Stimulated activated naive CD4-positive, alpha-beta T cell (primary cell): ENCODE measurements around the gene LEFTY1.
"Not testable (repeated sequence)": the region's sequence is repeated elsewhere in the genome, so short reads cannot be mapped to it uniquely, and the experiment has no call there.

Experiments used
- DNase-seq, 6 experiments: peaks; one replicate each; lab custom pipeline; 2025; lab: John Stamatoyannopoulos, UW

Gene LEFTY1, protein sequence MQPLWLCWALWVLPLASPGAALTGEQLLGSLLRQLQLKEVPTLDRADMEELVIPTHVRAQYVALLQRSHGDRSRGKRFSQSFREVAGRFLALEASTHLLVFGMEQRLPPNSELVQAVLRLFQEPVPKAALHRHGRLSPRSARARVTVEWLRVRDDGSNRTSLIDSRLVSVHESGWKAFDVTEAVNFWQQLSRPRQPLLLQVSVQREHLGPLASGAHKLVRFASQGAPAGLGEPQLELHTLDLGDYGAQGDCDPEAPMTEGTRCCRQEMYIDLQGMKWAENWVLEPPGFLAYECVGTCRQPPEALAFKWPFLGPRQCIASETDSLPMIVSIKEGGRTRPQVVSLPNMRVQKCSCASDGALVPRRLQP

GRCh38 chr1:225888898-225889601 lies at the start of gene LEFTY1:
TSS of gene LEFTY1 (minus strand) at chr1:225889146. CDS start at chr1:225889066, 80 bp downstream.
- DNase-seq, result no peak

GRCh38 chr1:225937048-225937968 lies 48.4 kb upstream of the LEFTY1 start:
- no peak for DNase-seq

- no peak for DNase-seq
Measured at GRCh38 chr1:225936523-225936922, 47.6 kb upstream of the LEFTY1 start.

GRCh38 chr1:225936086-225936485 lies 47.1 kb upstream of the LEFTY1 start:
- not testable (repeated sequence) for DNase-seq

DNA sequence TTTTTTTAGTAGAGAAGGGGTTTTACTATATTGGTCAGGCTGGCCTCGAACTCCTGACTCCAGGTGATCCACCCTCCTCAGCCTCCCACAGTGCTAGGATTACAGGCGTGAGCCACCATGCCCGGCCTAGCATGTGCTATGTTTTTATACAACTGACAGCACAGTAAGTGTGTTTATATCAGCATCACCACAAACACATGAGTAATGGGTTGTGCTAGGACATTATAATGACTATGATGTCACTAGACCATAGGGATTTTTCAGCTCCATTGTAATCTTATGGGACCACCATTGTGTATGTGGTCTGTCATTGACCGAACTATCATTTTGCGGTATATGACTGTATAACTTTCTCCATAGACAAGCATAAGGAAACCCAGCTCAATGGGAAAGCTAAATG lies 45.8 kb upstream of the LEFTY1 start:
- no peak for DNase-seq

- no peak for DNase-seq
Measured at GRCh38 chr1:225933072-225933471, 44.1 kb upstream of the LEFTY1 start.

DNA sequence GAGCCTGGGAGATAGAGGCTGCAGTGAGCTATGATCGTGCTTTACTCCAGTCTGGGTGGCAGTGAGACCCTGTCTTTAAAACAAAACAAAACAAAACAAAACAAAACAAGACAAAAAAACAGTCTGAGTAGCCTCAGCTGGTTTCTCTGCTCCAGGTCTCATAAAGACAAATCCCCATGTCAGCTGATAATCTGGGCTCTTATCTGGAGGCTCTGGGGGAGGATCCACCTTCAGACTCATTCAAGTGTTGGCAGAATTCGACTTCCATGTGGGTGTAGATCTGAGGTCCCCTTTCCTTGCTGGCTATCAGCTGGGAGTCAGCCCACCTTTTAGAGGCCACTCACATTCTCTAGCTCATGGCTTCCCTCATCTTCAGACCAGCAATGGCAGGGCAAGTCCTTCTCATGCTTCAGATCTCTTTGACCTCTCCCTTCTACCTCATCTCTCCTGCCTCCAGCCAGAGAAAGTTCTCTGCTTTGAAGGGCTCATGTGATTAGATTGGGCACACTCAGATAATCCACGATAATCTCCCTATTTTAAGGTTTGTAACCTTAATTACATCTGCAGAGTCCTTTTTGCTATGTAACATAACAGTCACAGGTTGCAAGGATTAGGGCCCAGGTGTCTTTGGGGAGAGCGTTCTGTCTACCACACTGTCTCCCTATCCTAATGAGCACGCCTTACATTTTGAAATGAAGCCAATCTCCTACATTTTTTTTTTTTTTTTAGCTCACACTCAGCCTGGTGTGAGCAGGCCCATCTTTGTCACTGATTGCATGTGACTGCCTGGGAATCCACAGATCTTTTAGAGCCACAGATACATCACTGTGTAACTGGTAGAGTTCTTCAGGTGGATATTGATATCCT lies 42.6 kb upstream of the LEFTY1 start:
- DNase-seq, result no peak

DNA sequence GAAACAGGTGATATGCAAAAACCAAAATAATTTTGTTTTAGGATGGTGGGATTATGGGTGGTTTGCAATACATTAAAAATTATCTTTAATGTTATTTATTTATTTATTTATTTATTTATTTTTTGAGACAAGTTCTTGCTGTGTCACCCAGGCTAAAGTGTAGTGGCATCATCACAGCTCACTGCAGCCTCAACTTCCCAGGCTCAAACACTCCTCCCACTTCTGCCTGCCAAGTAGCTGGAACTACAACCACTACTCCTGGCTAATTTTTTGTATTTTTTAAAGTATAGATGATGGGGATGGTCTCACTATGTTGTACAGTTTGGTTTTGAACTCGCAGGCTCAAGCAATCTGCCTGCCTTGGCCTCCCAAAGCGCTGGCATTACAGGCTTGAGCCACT lies 41.6 kb upstream of the LEFTY1 start:
- no peak for DNase-seq

- DNase-seq, result not testable (repeated sequence)
Measured at GRCh38 chr1:225929462-225929861, 40.5 kb upstream of the LEFTY1 start.

- DNase-seq, result peak in 4 of 6 experiments; percentile 10 to 56 (median 38)
Measured at GRCh38 chr1:225928186-225929175, 39.5 kb upstream of the LEFTY1 start.

DNA sequence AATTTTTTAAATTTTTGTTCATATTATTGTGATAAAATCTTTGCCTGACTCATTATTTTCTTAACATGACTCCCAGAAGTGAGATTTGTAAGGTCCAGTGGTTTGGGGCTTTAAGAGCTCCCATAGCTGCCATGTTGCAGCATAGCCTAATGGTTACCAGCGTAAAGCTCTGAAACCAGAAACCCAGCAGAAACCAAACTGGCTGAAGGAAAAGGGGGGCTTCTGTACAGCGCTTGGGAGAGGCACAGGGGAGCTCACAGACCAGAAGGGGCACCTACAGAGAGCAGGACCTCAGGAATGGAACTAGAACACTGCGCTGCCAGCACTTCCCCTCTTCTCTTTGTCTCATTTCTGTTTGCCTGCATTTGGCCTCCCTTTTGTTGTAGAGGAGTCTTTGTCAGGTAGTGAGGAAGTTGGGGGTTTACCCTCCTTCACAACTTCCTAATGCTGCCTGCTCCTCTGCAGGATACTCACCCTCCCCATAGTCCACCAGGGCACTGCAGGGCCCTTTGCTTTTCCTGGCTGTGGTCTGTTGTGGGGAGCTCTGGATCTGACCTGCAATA lies 37.7 kb upstream of the LEFTY1 start:
- DNase-seq, result peak in 1 of 6 experiments; percentile 10

DNA sequence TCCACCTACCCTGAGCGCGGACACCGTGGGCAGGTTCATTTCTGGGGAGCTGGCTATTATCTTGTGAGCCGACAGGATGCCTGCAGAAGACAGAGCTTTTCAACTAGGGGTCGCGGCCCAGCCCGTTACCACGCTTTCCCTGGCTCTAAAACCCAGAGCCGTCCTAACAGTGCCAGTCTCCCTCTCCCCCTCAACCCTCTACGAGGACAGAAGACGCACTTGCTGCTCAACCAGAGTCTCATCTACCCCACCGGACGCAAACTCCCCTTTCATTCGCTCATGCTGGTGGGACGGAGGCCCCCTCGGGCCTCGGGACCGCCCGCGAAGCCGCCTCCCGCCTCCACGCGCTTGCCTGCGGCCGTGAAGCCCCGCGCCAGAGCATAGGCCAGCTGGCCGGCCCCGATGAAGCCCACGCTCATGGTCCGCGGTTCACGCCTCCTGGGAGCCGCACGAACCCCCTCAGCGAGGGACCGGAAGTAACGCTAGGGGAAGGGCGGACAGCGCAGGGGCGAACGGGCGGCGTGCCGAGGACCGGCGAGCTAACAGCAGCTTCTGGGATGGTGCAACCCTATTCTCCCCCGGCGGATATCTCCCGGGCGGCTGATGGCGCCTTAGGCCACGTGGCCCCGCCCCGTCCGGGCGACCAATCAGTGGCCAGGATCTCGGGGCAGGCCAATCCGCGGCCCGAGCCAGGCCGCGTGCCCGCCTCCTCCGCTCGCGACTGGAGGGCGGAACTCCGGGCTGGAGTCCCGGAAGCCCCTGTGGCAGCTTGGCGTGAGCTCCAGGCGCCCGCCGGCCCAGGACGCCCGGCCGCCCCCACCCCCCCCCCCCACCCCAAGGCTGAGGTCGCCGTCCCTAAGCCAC lies 35.0 kb upstream of the LEFTY1 start, which contains the start of gene PYCR2:
Gene PYCR2, minus strand, starts transcription at position 559 of the 864 bp plus-strand sequence. Its CDS starts 140 bp downstream, at position 419.
- peak; percentile 87 to 94 (median 92) for DNase-seq

- no peak for DNase-seq
Measured at GRCh38 chr1:225923381-225923691, 34.4 kb upstream of the LEFTY1 start.

DNA sequence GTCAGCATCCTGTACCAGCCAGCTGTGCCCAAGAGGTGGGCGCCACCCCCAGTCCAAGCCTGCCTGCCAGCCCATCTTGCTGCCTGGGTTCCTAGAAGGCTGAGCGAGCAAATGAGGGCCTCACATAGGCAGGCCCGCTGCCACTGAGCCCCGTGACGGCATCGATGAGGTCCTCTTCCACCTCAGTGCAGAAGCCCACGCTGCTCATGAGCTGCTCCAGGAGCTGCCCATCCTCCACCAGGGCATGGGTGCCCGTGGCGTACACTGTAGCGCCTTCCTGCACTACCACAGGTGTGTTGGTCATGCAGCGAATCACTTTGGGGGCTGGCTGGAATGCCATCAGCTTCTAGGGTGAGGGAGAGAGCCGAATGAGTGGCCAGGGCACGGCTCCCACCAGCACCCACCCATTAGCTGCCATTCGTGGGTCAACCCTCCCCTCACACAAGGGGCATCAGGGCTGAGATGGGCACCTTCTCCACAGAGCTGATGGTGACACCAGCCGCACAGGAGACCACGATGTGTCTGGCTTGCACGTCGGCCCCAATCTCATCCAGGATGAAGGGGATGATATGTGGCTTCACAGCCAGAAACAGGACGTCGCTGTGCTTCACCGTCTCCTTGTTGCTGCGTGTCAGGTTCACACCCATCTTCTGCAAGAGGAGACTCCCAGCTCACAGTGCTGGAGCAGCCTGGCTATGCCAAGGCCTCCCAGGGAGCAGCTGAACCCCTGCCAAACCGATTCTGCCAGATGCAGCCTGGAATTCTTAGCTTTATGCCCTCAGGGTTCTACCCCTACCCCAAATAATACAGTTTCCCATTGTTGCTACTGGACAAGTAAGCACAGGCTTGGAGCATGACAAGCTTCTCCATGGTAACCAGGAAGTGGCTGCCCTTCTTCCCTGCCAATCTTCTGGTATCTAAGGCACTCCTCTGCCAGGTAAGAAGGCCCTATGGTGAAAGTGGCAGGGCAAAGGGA lies 33.1 kb upstream of the LEFTY1 start:
- no peak for DNase-seq

DNA sequence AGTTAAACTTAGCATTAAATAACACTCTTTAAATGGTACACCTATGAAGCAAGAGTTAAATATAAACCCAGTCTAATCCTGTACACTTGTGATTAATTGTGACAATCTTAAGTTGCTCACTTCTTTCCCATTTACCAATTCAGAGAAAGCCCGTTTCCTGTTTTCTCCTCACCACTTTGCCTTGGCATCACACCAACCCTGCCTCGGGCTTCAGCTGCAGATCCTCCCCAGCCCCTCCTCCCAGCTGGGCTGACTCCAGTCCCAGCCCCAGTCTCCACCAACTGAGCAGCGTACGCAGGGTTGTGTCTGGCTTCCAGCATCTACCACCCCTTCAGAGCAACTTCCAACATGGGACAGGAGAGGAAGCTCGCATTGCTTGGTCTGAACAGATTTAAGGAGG lies 31.0 kb upstream of the LEFTY1 start:
- DNase-seq, result peak in 1 of 6 experiments; percentile 12

DNA sequence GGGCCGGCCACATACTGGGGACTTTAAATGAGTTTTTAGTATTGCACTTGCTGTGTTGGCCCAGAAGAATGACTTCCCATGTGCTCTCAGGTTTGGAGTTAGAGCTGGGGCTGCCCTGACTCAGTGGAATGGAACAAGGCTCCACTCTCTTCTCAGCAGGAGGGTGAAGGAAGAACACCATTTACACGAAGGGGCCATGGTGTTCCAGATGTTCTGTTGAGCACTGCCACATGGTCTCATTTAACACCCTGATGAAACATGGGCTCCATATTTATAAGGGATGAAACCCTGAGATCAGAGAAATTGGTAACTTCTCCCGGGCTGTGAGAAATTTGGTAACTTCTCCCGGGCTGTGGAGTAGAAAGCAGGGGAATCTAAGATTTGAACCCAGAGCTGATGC lies 29.3 kb upstream of the LEFTY1 start:
- DNase-seq, result no peak

GRCh38 chr1:225917536-225917935 lies 28.6 kb upstream of the LEFTY1 start:
- no peak for DNase-seq

GRCh38 chr1:225917101-225917500 lies 28.2 kb upstream of the LEFTY1 start:
- no peak for DNase-seq
